Measurements from ENCODE around the gene DOCK4.

The DOCK4 gene

GRCh38 chr7:112156412-112156811, 49.8 kb downstream of the DOCK4 start:
- no peak for DNase-seq

DNA sequence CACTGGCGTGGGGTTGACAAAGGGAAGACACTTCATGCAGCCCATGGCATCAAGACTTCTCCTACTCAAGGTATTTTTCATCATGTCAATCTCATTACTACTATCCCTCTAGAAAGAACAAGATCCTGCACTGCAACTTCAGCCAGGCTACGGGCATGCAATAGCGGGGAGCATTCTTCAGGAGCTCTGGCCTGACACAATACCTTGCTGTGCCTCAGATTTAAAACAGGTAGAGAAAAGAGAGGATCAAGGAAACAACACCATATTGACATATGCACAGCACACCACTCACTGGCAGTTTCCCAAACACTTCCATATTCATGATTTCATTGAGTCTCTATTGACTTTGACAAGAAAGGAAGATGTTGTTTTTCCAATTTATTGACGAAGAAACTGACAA, 51.5 kb downstream of the DOCK4 start:
- no peak for DNase-seq

GRCh38 chr7:112152186-112152585, 54.0 kb downstream of the DOCK4 start:
- DNase-seq = no peak

- no peak for DNase-seq
These were observed 55.2 kb downstream of the DOCK4 start for GRCh38 chr7:112150823-112151641.

GRCh38 chr7:112149734-112150133, 56.5 kb downstream of the DOCK4 start:
- DNase-seq = no peak

GRCh38 chr7:112147793-112148361, 58.3 kb downstream of the DOCK4 start:
- no peak for DNase-seq

DNA sequence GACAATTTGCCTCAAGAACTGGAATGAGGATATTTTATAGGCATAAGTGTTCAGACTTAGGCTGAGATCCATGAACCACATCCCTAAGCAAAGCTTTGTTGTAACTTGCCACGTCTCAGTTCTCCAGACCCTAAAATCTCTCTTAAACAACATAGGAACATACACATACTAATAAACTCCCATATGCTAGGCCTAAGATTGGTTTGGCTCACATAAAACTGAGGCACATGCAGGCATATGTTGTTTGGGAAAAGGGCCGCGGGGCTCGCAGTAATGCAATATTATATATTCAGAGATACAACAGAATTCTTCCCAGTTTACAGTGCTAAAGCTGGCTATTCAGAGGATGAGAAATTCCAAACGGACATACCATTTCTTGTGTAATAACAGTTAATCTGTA, 61.0 kb downstream of the DOCK4 start:
- no peak for DNase-seq

DNA sequence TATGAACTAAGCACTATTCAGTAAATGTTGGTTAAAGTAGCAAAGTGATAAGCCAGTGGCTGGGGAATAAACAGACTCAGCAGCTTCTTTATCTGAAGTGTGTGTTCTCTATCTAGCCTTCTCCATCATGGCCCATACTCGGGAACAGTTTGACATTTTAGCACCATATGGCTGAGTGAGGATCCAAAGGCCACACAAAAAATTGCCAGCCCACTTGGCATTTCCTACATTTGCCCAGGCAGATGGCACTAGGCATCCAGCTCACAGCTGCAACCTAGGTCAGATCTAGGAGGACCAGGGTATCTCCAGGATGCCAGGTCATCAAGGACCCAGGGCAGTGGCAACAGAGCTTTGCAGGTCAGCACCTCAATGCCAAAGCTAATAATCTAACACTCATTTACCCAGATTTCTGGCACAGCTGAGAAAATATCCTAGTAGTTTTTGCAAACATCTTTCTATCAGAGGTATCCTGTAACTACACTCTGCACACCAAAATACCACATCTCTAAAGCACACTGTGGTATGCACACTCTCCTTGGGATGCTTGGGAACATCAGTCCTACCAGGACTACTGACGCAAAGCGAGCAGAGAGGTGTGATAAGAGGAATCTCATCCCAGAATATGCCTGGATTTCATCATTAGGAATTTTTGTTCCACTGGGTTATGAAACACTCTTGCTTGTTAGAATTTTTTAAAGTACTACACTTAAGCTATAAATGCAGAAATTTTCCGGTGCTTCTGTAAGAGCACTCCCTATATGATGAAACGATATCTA, 61.7 kb downstream of the DOCK4 start:
- no peak for DNase-seq

DNA sequence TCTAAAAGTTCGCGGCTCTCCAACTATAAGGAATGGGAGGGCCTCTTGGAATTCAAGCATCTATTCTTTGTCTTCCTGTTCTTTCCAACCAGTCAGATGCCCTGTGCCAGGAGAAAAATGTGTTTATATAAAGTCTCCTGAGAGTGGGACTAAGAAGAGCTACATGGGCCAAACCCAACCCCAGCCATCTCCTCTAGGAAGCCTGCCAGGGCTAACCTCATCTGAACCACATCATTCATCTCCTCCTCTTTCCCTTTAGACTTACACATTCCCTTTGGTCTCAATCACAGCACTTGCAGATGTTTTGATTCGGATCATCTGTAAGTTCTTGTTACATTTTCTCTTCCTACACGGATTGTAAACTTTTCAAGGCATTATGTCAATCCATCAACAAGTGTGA, 62.6 kb downstream of the DOCK4 start:
- no peak for DNase-seq

GRCh38 chr7:112143136-112143535, 63.1 kb downstream of the DOCK4 start:
- no peak for DNase-seq

DNA sequence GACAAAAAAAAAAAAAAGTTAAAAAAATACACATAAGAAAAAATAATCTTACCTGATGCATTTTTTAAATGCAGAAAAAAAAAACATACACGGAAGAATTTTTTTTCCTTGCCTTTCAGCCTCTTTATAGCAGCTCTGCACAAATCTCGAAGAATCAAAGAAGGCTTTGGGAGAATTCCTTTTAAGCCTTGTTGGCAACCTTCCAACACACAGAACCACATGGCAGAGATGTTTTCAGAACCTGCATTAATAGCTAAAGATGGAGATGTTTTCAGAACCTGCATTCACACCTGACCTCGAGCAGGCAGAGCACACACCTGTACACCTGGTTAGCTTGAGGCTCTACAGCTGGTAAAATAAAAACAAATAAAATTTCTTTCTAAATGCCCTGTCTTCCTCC, 65.6 kb downstream of the DOCK4 start:
- DNase-seq = no peak

DNA sequence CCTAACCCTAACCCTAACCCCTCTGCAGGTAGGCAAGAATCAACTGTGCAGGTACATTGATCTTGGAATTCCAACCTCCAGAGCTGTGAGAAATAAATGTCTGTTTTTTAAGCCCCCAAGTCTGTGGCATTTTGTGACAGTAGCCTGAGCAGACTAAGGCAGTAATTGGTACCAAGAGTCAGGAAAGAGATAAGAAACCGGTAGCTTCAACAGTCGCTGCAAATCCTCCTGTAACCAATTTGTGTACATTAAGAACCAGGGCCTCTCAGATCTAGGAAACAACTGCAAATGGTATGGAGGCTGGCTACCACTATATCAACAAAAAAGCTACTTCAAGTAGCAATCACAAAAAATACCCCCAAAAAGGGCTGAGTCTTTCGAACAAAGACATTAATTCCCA, 67.3 kb downstream of the DOCK4 start:
- DNase-seq = no peak

- DNase-seq = no peak
These were observed 67.8 kb downstream of the DOCK4 start for GRCh38 chr7:112138325-112138852.

- no peak for DNase-seq
These were observed 68.8 kb downstream of the DOCK4 start for GRCh38 chr7:112137141-112138101.

GRCh38 chr7:112136271-112137008, 69.8 kb downstream of the DOCK4 start:
- no peak for DNase-seq

DNA sequence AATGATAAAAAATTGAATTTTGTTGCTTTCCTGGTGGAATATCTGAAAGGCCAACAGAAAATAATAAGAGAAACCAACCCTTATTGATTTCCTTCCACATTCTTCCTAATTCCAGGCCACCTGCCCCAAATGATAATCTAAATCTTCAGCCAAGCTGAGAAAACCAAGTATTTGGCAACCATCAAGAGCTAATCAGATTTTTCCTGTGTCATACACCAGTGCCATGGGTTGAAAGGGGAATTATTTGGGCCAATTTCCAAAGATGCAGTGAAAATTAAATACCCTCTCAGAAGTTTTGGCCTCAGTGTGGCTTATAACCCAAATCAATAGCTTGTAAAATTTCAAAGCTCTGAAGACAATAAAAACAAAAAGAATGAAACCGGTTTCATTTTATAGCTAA, 70.4 kb downstream of the DOCK4 start:
- DNase-seq = no peak

- no peak for DNase-seq
These were observed 72.2 kb downstream of the DOCK4 start for GRCh38 chr7:112134039-112134438.

- no peak for DNase-seq
These were observed 72.9 kb downstream of the DOCK4 start for GRCh38 chr7:112133328-112133727.

GRCh38 chr7:112132051-112132694, 74.0 kb downstream of the DOCK4 start:
- DNase-seq = no peak

DNA sequence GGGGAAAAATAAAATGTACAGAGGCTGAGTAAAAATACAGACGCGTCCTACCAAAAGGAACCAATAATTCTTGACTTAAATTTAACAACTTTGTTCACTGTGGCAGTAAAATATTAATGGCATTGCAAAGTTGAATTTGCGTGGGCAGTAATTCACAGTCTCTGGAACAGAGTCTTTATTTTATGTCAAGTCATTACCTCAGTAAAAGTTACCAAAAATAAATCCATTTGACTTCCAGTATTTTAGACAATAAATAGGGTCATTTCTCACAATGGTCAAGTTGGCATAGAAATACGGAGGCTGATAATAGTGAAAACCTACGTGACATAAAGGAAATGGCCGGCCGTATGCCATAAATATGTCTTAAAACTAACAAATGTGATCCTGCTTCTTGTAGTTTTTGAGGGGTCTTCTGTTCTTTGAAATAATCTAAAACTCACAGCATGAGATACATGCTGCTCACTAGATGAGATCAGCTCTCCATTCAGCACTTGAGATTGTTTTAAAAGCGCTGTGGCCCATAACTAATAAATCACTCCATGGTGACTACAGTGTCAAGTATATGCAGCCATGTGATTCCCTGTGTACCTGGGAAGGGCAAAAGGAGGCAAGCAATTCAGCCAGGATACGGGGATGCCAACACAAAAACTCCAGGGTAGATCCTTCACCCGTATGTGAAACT, 75.3 kb downstream of the DOCK4 start:
- DNase-seq = no peak
